K562 (cell line): ENCODE results near the gene TPBGL. TPM values are rescaled to one million over a fixed set of nuclear protein-coding genes. Genes with fewer than 3 reads are reported as not detected.
A peak's percentile ranks its signal among the peaks of the same experiment; 100 is the strongest.

ENCODE experiments used
- ATAC-seq: fragments of 200-7000 bp; cut with Tn5 transposase; 3 replicates; pipeline ENCODE4 v1.9.1; 2020; ENCODE audit warnings: moderate library complexity
- BruUV-seq: library from RNA; stranded (reverse); fragments of 400-500 nt; replicated peaks from 2 replicates; lab custom pipeline; 2021; lab: Mats Ljungman, UMichigan
- CTCF ChIA-PET: fragments of 300-600 bp; formaldehyde crosslinking; extraction: SDS; loops from one replicate; lab custom pipeline; 2021; ENCODE audit warnings: low intra/inter-chr PET ratio; lab: Yijun Ruan, JAX
- POLR2A ChIA-PET: fragments of 300-600, 350-650 bp; sonication (Branson Sonifier 250); formaldehyde crosslinking; extraction: SDS; loops from one replicate; lab custom pipeline; 2021; ENCODE audit warnings: antibody characterized with exemption, inconsistent platforms; lab: Yijun Ruan, JAX
- DNase-seq, 4 experiments: peaks; one replicate each; pipeline versions ENCODE4 v3.0.0 to v3.0.0-alpha.2; 2011 to 2018; ENCODE audit warnings: low spot score in 3 of 4, mixed read lengths in 3 of 4; ENCODE audit errors: extremely low read depth in 1 of 4
- FAIRE-seq: peaks from 2 replicates; lab custom pipeline; 2011; peaks lifted over from hg19 to GRCh38; lab: Jason Lieb, UNC
- H2AFZ ChIP-seq: 2 replicates; pipeline ENCODE4 v1.6.0; 2011; ENCODE audit warnings: low read depth, low read length, control low read depth, inconsistent platforms
- H3K27ac ChIP-seq: fragments of 200-600 bp; 3 replicates; pipeline ENCODE4 v1.8.0; 2011; ENCODE audit warnings: low read depth, mild to moderate bottlenecking, control low read depth, inconsistent platforms, low read length, moderate library complexity, mixed read lengths; ENCODE audit errors: extremely low read depth
- H3K27me3 ChIP-seq, 2 experiments: fragments of 300-600 bp in 1 of 2; 2 replicates in 1 of 2; 3 replicates in 1 of 2; pipeline versions ENCODE4 v1.6.0 to v1.8.0; 2011; ENCODE audit warnings: inconsistent platforms in 2 of 2, low read length in 2 of 2, mild to moderate bottlenecking in 1 of 2, mixed read lengths in 1 of 2, moderate library complexity in 1 of 2; ENCODE audit not compliant: control insufficient read depth in 2 of 2, insufficient read depth in 2 of 2
- H3K36me3 ChIP-seq: fragments of 300-600 bp; 3 replicates; pipeline ENCODE4 v1.8.0; 2011; ENCODE audit warnings: mild to moderate bottlenecking, low read length, inconsistent platforms; ENCODE audit not compliant: control insufficient read depth, insufficient read depth
- H3K4me1 ChIP-seq, 2 experiments: fragments of 200-600 bp in 1 of 2; replicated peaks in 1 of 2; 2 replicates in 1 of 2; 3 replicates in 1 of 2; pipeline versions ENCODE4 v1.5.1 to v1.8.0; 2011; ENCODE audit warnings: inconsistent platforms in 2 of 2, low read length in 2 of 2, mild to moderate bottlenecking in 1 of 2, mixed read lengths in 1 of 2, moderate library complexity in 1 of 2; ENCODE audit not compliant: control insufficient read depth in 2 of 2, insufficient read depth in 2 of 2
- H3K4me2 ChIP-seq: 2 replicates; pipeline ENCODE4 v1.6.1; 2011; ENCODE audit warnings: low read length, control low read depth, inconsistent platforms, mixed read lengths; ENCODE audit not compliant: insufficient read depth
- H3K4me3 ChIP-seq: fragments of 200-600 bp; sonication (generic), shearing (Covaris generic); 2 replicates; pipeline ENCODE4 v1.5.1; 2016; ENCODE audit warnings: control low read depth, inconsistent platforms
- H3K79me2 ChIP-seq: fragments of 200-600 bp; 3 replicates; pipeline ENCODE4 v1.8.0; 2011; ENCODE audit warnings: low read length, inconsistent platforms; ENCODE audit not compliant: control insufficient read depth, insufficient read depth
- H3K9ac ChIP-seq, 2 experiments: 2 replicates each; pipeline versions ENCODE4 v1.6.0 to v1.6.1; 2011; ENCODE audit warnings: low read depth in 2 of 2, low read length in 2 of 2, control low read depth in 1 of 2, inconsistent platforms in 1 of 2, mild to moderate bottlenecking in 1 of 2, mixed read lengths in 1 of 2; ENCODE audit not compliant: insufficient read depth in 1 of 2
- H3K9me1 ChIP-seq: one replicate; pipeline ENCODE4 v1.6.0; 2011; ENCODE audit warnings: inconsistent platforms, mild to moderate bottlenecking, low read length, moderate library complexity; ENCODE audit not compliant: control insufficient read depth, insufficient read depth
- H3K9me3 ChIP-seq: replicated peaks from 2 replicates; pipeline ENCODE4 v1.5.1; 2011; ENCODE audit warnings: low read depth, low read length, inconsistent platforms; ENCODE audit not compliant: control insufficient read depth, insufficient read depth
- H4K20me1 ChIP-seq: replicated peaks from 2 replicates; pipeline ENCODE4 v1.6.1; 2011; ENCODE audit warnings: low read length, inconsistent platforms, mixed read lengths; ENCODE audit not compliant: control insufficient read depth, insufficient read depth
- ARHGAP35 ChIP-seq: fragments of 450-650 bp; IDR thresholded peaks from 2 replicates; pipeline ENCODE4 v1.6.1; 2018; ENCODE audit not compliant: partially characterized antibody
- CREB1 ChIP-seq, 2 experiments: sonication (generic) in 1 of 2; formaldehyde crosslinking in 1 of 2; IDR thresholded peaks; 2 replicates each; pipeline versions ENCODE4 v1.6.1 to v1.8.0; 2012 to 2022; ENCODE audit warnings: inconsistent platforms in 1 of 2, mild to moderate bottlenecking in 1 of 2, missing genetic modification reagents in 1 of 2, moderate library complexity in 1 of 2
- CREB5 ChIP-seq: fragments of 250-450 bp; sonication (Bioruptor Pico); IDR thresholded peaks from 2 replicates; pipeline ENCODE4 v1.5.0; 2020; ENCODE audit warnings: mild to moderate bottlenecking
- CREBBP ChIP-seq: IDR thresholded peaks from one replicate; pipeline ENCODE4 v1.6.1; 2012; ENCODE audit warnings: low read depth, mild to moderate bottlenecking, control low read depth, inconsistent platforms, low read length
- CXXC5 ChIP-seq: fragments of 250-450 bp; sonication (Bioruptor Pico); IDR thresholded peaks from 2 replicates; pipeline ENCODE4 v1.8.0; 2022; ENCODE audit warnings: inconsistent platforms, mild to moderate bottlenecking, moderate library complexity
- FOXP1 ChIP-seq: sonication (generic); formaldehyde crosslinking; IDR thresholded peaks from 2 replicates; pipeline ENCODE4 v1.8.0; 2022; ENCODE audit warnings: mild to moderate bottlenecking, missing genetic modification reagents
- POU5F1 ChIP-seq: fragments of 150-350 bp; IDR thresholded peaks from 2 replicates; pipeline ENCODE4 v1.6.1; 2014; ENCODE audit warnings: borderline replicate concordance, low read length, low read depth, mild to moderate bottlenecking; ENCODE audit not compliant: partially characterized antibody
- RAD21 ChIP-seq, 2 experiments: fragments of 250-450 bp in 1 of 2; fragments of 450-650 bp in 1 of 2; sonication (Bioruptor Pico) in 1 of 2; formaldehyde crosslinking in 1 of 2; IDR thresholded peaks in 1 of 2; conservative IDR thresholded peaks in 1 of 2; 2 replicates each; pipeline versions ENCODE4 v1.4.0 to v1.8.0; 2020 to 2022; ENCODE audit warnings: mild to moderate bottlenecking in 2 of 2, moderate library complexity in 1 of 2
- ZFP30 ChIP-seq: fragments of 250-450 bp; sonication (Bioruptor Pico); IDR thresholded peaks from 2 replicates; pipeline ENCODE4 v1.8.0; 2022; ENCODE audit warnings: moderate library complexity, mild to moderate bottlenecking, inconsistent platforms, borderline replicate concordance
- ZNF212 ChIP-seq: fragments of 450-650 bp; formaldehyde crosslinking; IDR thresholded peaks from 2 replicates; pipeline ENCODE4 v1.4.0; 2020; ENCODE audit warnings: mild to moderate bottlenecking
- ZNF717 ChIP-seq: fragments of 250-450 bp; sonication (Bioruptor Pico); IDR thresholded peaks from 2 replicates; pipeline ENCODE4 v1.5.0; 2021
- WGBS: fragments of 100-300 bp; shearing (Covaris generic); methylation state at CpG from one replicate; pipeline ENCODE4 v1.1.6; 2016; ENCODE audit warnings: low coverage, mixed read lengths; ENCODE audit not compliant: insufficient coverage; ENCODE audit errors: missing lambda C conversion rate; 5-methylcytosine and 5-hydroxymethylcytosine counted together
- in situ Hi-C: fragments of 300-500 bp; cut with MboI; formaldehyde crosslinking; loops from 4 replicates; pipeline ENCODE4 v1.15.0; 2018; ENCODE audit warnings: inconsistent platforms, mixed read lengths
- intact Hi-C: fragments of 100-400 bp; cut with micrococcal nuclease; formaldehyde crosslinking; loops from 2 replicates; pipeline ENCODE4 v1.14.2; 2022
- polyA plus RNA-seq, 8 experiments: library from polyadenylated mRNA; depleted of rRNA in 4 of 8; stranded (reverse) in 5 of 8; unstranded in 3 of 8; fragments of >200 nt; fragmentation: Nextera tagmentation in 2 of 8; fragmentation: Illumina TruSeq in 1 of 8; extraction: Ambion mirVana in 2 of 8; extraction: Trizol in 1 of 8; gene quantifications; 2 replicates each; pipeline versions ENCODE4 v1.2.1 to v1.2.3, GENCODE V29; 2011 to 2014; ENCODE audit warnings: inconsistent platforms in 1 of 8, missing spikeins in 1 of 8
- total RNA-seq, 7 experiments: library from RNA; depleted of rRNA in 6 of 7; stranded (reverse); fragments of >200 nt in 6 of 7; fragmentation: Illumina TruSeq in 2 of 7; extraction: Trizol in 2 of 7; gene quantifications; 2 replicates each; pipeline versions ENCODE4 v1.2.1 to v1.2.3, GENCODE V29; 2011 to 2021; ENCODE audit warnings: low replicate concordance in 1 of 7
- TF ChIP-seq, protein P1 (sequence below): fragments of 250-450 bp; sonication (Bioruptor Pico); IDR thresholded peaks from 2 replicates; pipeline ENCODE4 v1.4.0; 2020

TPBGL gene
- total and polyA plus RNA-seq, 9 of the 15 experiments (the other 6 are each of a cell fraction or from before 2014, with no cell fraction given) = 0.04 to 0.11 (median 0.06) TPM; not detected in 6

- no peak for TF ChIP-seq ZFP30
- TF ChIP-seq RAD21 (CRISPR knock-in tag; conservative IDR thresholded peaks at IDR 0.05 in 1 of 2, IDR thresholded peaks at IDR 0.05 in 1 of 2) = 0 out of 4 replicates have a peak, but pooled peaks of 1 of the 2 experiments have one; percentile 6
- no peak for TF ChIP-seq POU5F1
- TF ChIP-seq CREB1 (IDR thresholded peaks at IDR 0.05) = no peak
- TF ChIP-seq CREB1 (CRISPR knock-in tag; IDR thresholded peaks at IDR 0.05) = no peak
- no peak for TF ChIP-seq CREB5 (CRISPR knock-in tag)
- TF ChIP-seq, protein P1, sequence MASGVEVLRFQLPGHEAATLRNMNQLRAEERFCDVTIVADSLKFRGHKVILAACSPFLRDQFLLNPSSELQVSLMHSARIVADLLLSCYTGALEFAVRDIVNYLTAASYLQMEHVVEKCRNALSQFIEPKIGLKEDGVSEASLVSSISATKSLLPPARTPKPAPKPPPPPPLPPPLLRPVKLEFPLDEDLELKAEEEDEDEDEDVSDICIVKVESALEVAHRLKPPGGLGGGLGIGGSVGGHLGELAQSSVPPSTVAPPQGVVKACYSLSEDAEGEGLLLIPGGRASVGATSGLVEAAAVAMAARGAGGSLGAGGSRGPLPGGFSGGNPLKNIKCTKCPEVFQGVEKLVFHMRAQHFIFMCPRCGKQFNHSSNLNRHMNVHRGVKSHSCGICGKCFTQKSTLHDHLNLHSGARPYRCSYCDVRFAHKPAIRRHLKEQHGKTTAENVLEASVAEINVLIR (CRISPR knock-in tag) = no peak
Observed at GRCh38 chr11:75270896-75271418, 30.4 kb downstream of the TPBGL start (continued).

GRCh38 chr11:75271730-75272129, 31.2 kb downstream of the TPBGL start:
- no peak overlapping the region for H2AFZ ChIP-seq
- no peak overlapping the region for H3K4me2 ChIP-seq
- peaks cover 6% of the 10 kb centered on the region for H3K9me1 ChIP-seq
- ChIA-PET POLR2A (interaction anchor here (0.8 kb wide), 1 partner anchor 566 kb away, joined by 3 read pairs; no protein-coding TSS in a partner anchor), CTCF (interaction anchor here (1.9 kb wide), 1 partner anchor 342 kb away, joined by 6 read pairs; no protein-coding TSS in a partner anchor)
- intact Hi-C loops = no loop called here
- no peaks in the 10 kb centered on the region for H3K9me3 ChIP-seq
- ATAC-seq (no peak), DNase-seq (no peak), FAIRE-seq (no peak)
- BruUV-seq = no TSS peak
- H3K4me3 ChIP-seq = no peak overlapping the region
- in situ Hi-C loops = no loop called here
- no peaks in the 10 kb centered on the region for H3K79me2 ChIP-seq
- peaks cover 0 to 11% of the 10 kb centered on the region in 2 experiments; a peak in 2 of 5 replicates for H3K4me1 ChIP-seq
- H3K9ac ChIP-seq = no peak overlapping the region
- 52% methylated on average over 6 of the region's 6 CpGs for WGBS
- H4K20me1 ChIP-seq = no peaks in the 10 kb centered on the region
- no peak overlapping the region for H3K27ac ChIP-seq
- H3K27me3 ChIP-seq = no peaks in the 10 kb centered on the region
- H3K36me3 ChIP-seq = peaks cover 56% of the 10 kb centered on the region
- TF ChIP-seq ARHGAP35 (no peak), FOXP1 (CRISPR knock-in tag) (no peak), ZNF717 (CRISPR knock-in tag) (no peak), CREBBP (no peak), CXXC5 (no peak), ZNF212 (no peak)
